HG03135 (cell line): Measurements from ENCODE around the gene OVOL3.

Experiments
- ATAC-seq: cut with Tn5 transposase; IDR thresholded peaks from one replicate; pipeline ENCODE4 v1.9.1; 2021; ENCODE audit warnings: mild to moderate bottlenecking, moderate library complexity; ENCODE audit not compliant: unreplicated experiment

OVOL3 gene

DNA sequence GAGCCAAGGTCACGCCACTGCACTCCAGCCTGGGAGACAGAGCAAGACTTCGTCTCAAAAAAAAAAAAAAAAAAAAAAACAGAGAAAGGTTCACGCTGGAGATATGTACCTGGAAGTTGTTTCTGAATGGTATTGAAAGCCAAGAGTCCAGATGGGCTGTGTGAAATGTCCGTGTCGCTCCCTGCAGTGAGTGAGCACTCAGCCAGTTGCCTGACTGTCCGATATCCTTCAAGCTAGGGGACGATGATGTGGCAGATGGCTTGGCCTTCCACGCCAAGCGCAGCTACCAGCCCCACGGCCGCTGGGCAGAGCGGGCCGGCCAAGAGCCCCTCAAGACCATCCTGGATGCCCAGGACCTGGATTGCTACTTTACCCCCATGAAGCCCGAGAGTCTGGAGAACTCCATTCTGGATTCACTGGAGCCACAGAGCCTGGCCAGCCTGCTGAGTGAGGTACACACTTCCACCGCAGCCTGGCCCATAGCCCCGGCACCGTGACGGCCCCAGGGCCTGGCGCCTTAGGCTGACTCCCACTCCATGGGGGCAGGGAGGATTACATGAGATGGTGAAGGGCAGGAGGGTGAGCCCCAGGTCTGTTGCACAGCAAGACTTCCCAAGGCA, 11.7 kb upstream of the OVOL3 start:
- no peak for ATAC-seq

- no peak for ATAC-seq
Measured at GRCh38 chr19:36100476-36100875, 10.5 kb upstream of the OVOL3 start.

- no peak for ATAC-seq
Measured at GRCh38 chr19:36101550-36102327, 9.2 kb upstream of the OVOL3 start.

DNA sequence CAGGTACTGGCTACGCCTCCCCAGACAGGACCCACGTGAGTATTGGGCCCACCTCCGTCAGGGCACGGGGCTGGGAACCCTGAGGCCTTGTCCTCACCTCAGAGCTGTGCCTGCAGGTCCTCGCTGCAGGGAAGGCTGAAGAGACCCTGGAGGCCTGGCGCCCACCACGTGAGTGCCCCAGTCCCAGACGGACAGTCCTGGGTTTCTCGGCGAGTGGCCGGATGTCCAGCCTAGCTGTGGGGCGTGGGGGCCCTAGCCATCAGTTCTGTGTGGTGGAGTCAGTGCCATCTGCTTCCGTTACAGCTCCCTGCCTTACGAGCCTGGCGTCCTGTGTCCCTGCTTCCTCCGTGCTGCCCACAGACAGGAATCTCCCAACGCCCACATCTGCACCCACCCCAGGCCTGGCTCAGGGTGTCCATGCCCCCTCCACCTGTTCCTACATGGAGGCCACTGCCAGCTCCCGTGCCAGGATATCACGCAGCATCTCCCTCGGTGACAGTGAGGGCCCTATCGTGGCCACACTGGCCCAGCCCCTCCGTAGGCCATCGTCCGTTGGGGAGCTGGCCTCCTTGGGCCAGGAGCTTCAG, 7.8 kb upstream of the OVOL3 start:
- no peak for ATAC-seq

DNA sequence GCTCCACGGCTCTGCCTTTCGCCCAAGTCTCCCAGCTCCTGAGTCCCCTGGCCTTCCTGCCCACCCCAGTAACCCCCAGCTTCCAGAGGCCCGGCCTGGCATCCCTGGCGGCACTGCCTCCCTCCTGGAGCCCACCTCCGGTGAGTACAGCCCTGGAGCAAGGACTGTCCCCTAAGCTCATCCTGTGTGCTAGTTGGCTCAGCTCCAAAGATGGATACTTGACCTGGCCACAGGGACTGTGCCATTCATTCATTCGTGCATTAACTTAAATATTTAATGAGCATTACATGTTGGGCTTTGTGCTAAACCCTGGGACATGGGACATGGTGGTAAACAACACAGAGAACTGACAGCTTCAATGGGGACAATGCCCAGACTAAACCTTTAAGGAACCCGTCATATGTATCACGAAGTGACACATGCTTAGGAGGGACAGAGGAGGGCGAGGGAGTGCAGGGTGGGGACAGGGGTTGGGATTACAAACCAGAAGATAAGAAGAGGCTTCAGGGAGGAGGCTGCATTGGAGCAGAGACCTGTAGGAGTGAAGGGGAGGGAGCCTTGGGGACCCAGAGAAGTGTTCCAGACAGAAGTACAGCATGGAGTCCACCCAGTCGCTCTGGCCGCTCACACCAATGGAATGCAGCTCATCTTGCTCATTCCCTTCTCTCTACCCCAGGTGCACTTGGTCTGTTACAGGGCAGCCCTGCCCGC, 6.9 kb upstream of the OVOL3 start:
- no peak for ATAC-seq

GRCh38 chr19:36106441-36106840, 4.5 kb upstream of the OVOL3 start:
- ATAC-seq: no peak

DNA sequence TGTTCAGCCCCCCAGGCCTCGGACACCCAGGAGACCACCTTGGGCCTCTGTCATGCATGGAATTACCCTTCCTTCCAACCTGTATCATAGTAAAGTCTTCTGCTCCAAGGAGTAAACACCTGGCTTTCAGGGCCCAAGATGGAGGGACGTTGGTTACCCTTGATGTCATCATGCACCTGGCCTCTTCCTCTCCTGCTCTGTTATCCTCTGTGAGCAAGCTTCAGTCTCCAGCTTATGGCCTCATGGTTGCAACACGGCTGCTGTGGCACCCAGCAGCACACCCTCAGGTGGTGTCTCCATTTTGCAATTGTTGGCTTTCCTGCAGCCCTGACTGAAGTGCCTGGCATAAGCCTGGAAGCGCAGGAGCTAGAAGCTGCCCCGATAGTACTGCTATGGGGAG, 4.0 kb upstream of the OVOL3 start:
- ATAC-seq: no peak

- no peak for ATAC-seq
Measured at GRCh38 chr19:36108684-36109083, 2.3 kb upstream of the OVOL3 start.

DNA sequence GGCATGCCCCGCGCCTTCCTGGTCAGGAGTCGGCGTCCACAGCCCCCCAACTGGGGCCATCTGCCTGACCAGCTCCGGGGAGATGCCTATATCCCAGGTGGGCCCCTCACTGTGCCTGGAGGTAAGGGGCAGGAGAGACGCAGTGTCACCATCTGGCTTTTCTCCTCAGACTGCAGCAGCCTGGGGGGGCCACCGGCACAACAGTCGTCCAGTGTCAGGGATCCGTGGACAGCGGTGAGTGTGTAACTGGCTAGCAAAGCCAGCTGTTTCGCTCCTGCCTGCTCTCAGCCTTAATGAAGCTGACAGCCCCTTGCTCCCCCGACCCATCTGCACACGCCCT, 227 bp downstream of the OVOL3 start:
- no peak for ATAC-seq

DNA sequence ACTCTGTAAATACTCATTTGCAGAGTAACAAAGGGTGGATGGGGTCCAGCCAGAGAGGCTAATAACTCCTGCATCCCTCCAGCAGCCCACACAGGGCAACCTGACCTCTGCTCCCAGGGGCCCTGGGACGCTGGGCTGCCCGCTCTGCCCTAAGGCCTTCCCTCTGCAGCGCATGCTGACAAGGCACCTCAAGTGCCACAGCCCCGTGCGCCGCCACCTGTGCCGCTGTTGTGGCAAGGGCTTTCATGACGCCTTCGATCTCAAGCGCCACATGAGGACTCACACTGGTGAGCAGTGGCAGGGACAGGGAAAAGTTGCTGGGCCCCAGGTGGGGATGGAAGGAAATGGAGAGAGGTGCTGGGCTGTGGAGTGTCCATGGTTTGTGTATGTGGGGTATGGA, 1.7 kb downstream of the OVOL3 start:
- ATAC-seq: no peak

GRCh38 chr19:36113425-36113824, 2.5 kb downstream of the OVOL3 start:
- ATAC-seq: no peak

DNA sequence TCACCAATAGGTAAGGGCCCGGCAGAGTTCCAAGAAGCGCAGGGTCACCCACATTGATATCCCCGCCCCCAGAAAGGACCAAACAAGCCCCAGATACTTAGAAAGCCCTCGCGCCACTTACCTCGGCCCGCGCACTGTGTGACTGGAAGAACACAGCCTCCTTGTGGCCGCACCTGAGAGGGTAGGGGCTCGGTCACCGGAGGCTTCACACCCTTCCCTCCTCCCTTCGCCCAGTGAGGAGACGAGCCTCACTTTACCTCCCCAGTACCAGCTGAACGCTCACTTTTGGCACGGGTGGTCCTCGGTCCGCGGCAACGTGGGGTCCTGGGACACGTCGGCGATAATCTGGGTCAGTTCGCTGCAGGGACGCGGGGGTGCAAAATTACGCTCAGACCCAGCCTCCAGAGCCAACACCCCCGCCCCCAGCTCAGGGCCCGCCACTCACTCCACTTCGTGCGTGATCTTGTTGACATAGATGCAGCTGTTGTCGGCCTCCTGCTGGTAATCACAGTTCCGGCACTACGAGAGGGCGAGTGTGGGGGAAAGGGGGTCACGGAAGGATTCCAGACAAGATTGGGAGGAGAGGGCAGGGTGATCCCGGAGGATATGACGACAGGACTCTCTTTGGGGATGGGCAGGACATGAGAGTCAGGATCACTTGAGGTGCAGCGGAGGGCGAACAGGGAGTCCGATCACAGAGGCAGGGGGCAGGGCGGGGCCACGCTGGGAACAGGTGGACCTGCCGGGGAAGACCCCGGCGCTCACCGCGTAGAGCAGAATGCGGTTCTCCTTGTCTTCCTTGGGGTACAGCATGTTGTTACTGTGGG, 3.2 kb downstream of the OVOL3 start:
- no peak for ATAC-seq

DNA sequence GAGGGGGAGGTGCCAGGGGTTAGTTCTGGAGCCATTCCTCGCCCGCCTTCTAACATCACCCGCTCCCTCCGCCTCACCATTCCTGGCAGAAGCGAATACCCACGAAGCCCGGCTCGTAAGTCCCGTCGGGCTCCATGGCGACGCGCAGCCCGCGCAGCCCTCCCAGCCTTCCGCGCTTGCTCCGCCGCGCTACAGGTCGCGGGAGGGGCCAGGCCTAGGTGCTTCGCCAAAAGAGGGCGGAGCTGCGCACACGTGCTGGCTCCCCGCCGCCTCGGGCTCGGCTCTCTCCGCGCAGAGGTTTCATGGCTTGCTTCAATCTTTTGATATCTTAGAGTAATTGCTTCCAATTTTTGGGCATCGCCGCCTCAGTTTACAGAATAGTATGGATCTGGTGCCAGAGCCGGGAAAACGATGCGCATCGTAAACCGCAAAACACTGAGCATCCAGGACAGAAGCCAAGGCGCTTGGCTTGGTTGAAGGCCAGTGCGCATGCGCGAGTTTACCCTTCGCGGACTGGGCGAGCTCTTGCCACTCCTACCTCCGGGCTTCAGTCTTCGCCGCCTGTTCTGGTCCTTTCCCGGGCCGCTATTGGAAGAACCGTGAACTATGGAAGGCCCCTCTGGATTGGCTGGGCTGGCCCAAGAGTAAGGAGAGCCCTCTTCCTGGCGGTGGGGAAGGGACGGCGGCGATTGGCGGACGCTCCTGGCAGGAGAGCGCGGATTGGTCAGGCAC, 3.9 kb downstream of the OVOL3 start, which contains the start of gene POLR2I:
POLR2I (minus strand) TSS at position 155 of the 732 bp plus-strand sequence; CDS start at position 136, 19 bp downstream.
- peak; percentile 78 for ATAC-seq

DNA sequence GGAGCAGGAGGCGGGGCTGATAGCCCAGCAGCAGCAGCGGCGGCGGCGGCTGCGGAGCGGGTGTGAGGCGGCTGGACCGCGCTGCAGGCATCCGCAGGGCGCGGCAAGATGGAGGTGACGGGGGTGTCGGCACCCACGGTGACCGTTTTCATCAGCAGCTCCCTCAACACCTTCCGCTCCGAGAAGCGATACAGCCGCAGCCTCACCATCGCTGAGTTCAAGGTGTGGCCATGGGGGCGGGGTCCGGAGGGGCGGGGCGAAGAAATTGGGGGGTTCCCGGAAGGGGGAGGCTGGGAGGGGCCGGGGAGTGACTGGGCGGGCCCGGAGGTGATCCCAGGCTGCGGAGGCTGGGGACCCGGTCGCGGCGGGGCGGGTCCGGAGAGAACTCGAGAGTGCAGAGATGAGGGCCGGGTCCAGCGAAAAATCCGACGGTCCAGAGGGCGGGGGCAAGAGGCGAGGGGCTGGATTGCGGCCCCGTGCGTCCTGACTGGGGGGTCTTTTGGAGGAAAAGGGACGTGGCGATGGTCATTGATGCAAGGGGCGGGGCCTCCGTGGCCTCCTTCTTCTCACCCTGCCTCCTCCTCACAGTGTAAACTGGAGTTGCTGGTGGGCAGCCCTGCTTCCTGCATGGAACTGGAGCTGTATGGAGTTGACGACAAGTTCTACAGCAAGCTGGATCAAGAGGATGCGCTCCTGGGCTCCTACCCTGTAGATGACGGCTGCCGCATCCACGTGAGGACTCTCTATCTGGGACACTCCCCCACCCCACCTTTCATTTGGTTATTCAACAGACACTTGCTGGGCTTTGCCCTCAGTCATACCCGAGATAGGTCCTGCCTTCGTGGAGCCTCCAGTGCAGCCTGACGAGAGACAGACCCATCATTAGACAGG, 4.8 kb downstream of the OVOL3 start, which contains the start of gene TBCB:
TBCB (plus strand) TSS at position 16 of the 891 bp plus-strand sequence; CDS start at position 109, 93 bp downstream.
- peak; percentile 36 for ATAC-seq

DNA sequence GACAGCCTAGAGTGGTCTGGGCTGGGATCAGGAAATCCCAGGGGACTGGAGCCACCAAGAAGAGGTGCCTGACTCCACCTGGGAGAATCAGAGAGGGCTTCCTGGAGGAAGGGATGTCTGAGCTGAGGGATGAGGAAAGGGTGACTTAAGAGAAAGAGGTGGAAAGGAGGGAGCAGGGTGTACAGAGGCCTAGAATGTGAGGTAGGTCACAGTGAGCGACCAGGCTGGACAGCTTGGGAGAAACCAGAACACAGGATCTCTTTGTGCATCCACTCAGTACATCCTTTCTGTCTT, 5.3 kb downstream of the OVOL3 start:
- ATAC-seq: no peak

DNA sequence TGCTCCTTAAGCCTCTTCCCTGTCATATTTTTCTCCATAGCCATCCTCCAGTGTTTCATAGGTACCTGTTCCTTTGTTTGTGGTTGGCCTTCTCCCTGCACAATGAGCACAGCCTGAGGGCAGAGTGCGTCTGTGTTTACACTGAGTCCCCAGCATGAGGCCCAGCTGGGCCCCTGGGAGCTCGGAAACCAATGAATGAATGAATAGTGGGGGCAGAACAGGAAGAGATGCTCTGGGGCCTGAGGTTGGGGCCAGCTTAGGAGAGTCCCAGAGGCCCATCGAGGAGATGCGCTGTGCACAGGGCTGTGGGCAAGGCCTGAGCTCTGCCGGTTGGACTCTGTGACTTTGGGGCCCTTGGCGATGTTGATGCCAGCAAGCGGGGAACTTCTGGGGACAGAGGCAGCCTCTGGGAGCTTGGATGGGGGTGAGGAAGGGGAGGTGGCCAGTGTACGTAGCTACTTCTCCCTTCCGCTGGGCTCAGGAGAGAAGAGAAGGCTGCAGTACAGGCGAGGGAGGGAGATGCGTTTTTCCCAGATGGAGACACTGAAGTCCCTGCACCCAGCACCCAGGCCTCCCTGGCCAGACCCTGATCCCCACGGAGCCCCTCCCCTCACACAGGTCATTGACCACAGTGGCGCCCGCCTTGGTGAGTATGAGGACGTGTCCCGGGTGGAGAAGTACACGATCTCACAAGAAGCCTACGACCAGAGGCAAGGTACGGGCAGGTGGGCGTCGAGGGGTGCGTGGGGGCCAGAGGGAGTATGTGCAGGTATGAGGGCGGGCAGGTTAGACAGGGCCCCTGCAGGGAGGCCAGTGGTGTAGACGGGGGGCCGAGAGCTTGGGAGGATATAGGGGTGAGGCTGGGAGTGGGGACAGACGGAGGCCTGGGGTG, 9.4 kb downstream of the OVOL3 start:
- no peak for ATAC-seq

DNA sequence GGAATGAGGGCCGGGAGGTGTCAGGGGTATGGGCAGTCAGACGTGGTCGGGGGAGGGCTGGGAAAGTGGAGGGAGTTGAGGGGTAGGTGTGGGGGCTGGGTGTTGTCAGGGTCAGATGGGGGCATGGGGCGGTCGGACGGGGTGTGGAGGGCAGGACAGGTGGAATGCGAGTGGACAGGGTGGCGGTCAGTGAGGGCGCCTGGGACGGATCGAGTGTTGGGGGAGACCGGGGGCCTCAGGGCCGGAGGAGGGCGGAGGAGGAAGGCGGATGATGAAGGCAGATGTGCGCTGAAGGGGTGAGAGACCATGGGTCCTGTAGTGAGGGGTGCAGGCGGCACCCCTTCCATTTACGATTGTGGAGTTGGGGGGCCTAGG, 10.0 kb downstream of the OVOL3 start:
- no peak for ATAC-seq

DNA sequence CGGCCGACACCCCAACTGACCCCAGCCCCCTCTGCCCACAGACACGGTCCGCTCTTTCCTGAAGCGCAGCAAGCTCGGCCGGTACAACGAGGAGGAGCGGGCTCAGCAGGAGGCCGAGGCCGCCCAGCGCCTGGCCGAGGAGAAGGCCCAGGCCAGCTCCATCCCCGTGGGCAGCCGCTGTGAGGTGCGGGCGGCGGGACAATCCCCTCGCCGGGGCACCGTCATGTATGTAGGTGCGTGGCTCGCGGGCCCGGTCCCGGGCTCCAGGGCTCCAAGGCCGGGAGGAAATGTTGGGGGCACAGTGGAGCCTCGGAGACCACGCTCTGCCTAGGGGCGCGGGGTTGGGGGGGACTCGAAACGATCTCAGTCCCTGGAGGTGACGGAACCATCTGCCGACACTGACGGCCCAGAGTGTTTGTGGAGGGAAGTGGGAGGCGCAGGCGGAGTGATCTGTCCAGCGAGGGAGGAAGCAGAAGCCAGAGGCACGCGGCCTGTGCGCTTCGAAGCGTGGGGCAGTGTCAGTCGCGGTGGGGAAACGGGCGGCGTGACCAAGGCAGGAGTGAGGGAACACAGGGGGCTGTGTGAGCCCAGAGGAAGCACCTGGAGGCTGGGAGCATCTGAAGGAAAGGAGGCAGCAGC, 10.7 kb downstream of the OVOL3 start:
- ATAC-seq: no peak
